H9 (cell line): ENCODE measurements around the gene LRRC36. TPM values are rescaled to one million over a fixed set of nuclear protein-coding genes. Genes with fewer than 3 reads are reported as not detected.

Experiments
- DNase-seq: peaks from one replicate; pipeline ENCODE4 v3.0.0-alpha.2; 2017
- H2AFZ ChIP-seq: one replicate; pipeline ENCODE4 v1.6.1; 2013; ENCODE audit warnings: mild to moderate bottlenecking, low read length, control low read depth, moderate library complexity
- H2AK5ac ChIP-seq: 2 replicates; pipeline ENCODE4 v1.6.1; 2013; ENCODE audit warnings: low read length, control low read depth, mixed read lengths; ENCODE audit not compliant: insufficient read length
- H2BK120ac ChIP-seq: one replicate; pipeline ENCODE4 v1.6.1; 2013; ENCODE audit warnings: low read depth, mild to moderate bottlenecking, low read length, control low read depth, inconsistent platforms; ENCODE audit not compliant: poor library complexity, severe bottlenecking
- H2BK12ac ChIP-seq: 2 replicates; pipeline ENCODE4 v1.6.1; 2013; ENCODE audit warnings: low read length, control low read depth, mixed read lengths, low read depth; ENCODE audit not compliant: insufficient read length
- H2BK15ac ChIP-seq: 2 replicates; pipeline ENCODE4 v1.6.1; 2013; ENCODE audit warnings: low read depth, low read length, control low read depth
- H2BK20ac ChIP-seq: one replicate; pipeline ENCODE4 v1.6.1; 2013; ENCODE audit warnings: low read depth, mild to moderate bottlenecking, low read length, control low read depth, inconsistent platforms; ENCODE audit not compliant: poor library complexity, severe bottlenecking
- H2BK5ac ChIP-seq: 2 replicates; pipeline ENCODE4 v1.6.1; 2013; ENCODE audit warnings: low read length, control low read depth, mixed read lengths; ENCODE audit not compliant: insufficient read length
- H3K14ac ChIP-seq: 2 replicates; pipeline ENCODE4 v1.6.1; 2013; ENCODE audit warnings: low read length, control low read depth; ENCODE audit not compliant: insufficient read depth
- H3K18ac ChIP-seq: 2 replicates; pipeline ENCODE4 v1.6.1; 2013; ENCODE audit warnings: low read depth, mild to moderate bottlenecking, mixed read lengths, low read length, control low read depth; ENCODE audit not compliant: insufficient read length
- H3K23ac ChIP-seq: 2 replicates; pipeline ENCODE4 v1.6.1; 2013; ENCODE audit warnings: low read length, control low read depth, mixed read lengths, low read depth; ENCODE audit not compliant: insufficient read length
- H3K23me2 ChIP-seq: 2 replicates; pipeline ENCODE4 v1.6.1; 2013; ENCODE audit warnings: low read depth, mild to moderate bottlenecking, mixed read lengths, low read length, control low read depth; ENCODE audit not compliant: insufficient read length, poor library complexity, severe bottlenecking
- H3K27ac ChIP-seq: 2 replicates; pipeline ENCODE4 v1.5.1; 2013; ENCODE audit warnings: low read length, control low read depth, mixed read lengths, low read depth; ENCODE audit not compliant: insufficient read length
- H3K27me3 ChIP-seq: 2 replicates; pipeline ENCODE4 v1.6.1; 2013; ENCODE audit warnings: low read length, control low read depth, inconsistent platforms; ENCODE audit not compliant: insufficient read depth
- H3K4ac ChIP-seq: 2 replicates; pipeline ENCODE4 v1.6.1; 2013; ENCODE audit warnings: low read depth, mild to moderate bottlenecking, control low read depth, inconsistent platforms, low read length, moderate library complexity
- H3K4me1 ChIP-seq: 2 replicates; pipeline ENCODE4 v1.6.1; 2013; ENCODE audit warnings: low read length, control low read depth, inconsistent platforms; ENCODE audit not compliant: insufficient read depth
- H3K4me2 ChIP-seq: 2 replicates; pipeline ENCODE4 v1.6.1; 2013; ENCODE audit warnings: low read length, control low read depth, mixed read lengths; ENCODE audit not compliant: insufficient read length, insufficient read depth
- H3K56ac ChIP-seq: 2 replicates; pipeline ENCODE4 v1.6.1; 2013; ENCODE audit warnings: low read depth, mild to moderate bottlenecking, mixed read lengths, low read length, control low read depth; ENCODE audit not compliant: insufficient read length
- H3K79me1 ChIP-seq: 2 replicates; pipeline ENCODE4 v1.6.1; 2013; ENCODE audit warnings: low read depth, mild to moderate bottlenecking, moderate library complexity, low read length, control low read depth, inconsistent platforms; ENCODE audit not compliant: insufficient read depth, poor library complexity, severe bottlenecking
- H3K79me2 ChIP-seq: 2 replicates; pipeline ENCODE4 v1.6.1; 2013; ENCODE audit warnings: low read length, control low read depth, inconsistent platforms; ENCODE audit not compliant: insufficient read depth
- H3K9ac ChIP-seq: 2 replicates; pipeline ENCODE4 v1.6.1; 2013; ENCODE audit warnings: low read length, control low read depth, mixed read lengths; ENCODE audit not compliant: insufficient read length; ENCODE audit errors: extremely low read depth
- H3K9me3 ChIP-seq: one replicate; pipeline ENCODE4 v1.6.1; 2013; ENCODE audit warnings: low read depth, low read length, inconsistent platforms; ENCODE audit not compliant: control insufficient read depth
- H3T11ph ChIP-seq: one replicate; pipeline ENCODE4 v1.6.1; 2013; ENCODE audit warnings: mild to moderate bottlenecking, low read length, control low read depth, inconsistent platforms
- H4K20me1 ChIP-seq: one replicate; pipeline ENCODE4 v1.6.1; 2013; ENCODE audit not compliant: control insufficient read depth, insufficient read length, insufficient read depth
- H4K5ac ChIP-seq: 2 replicates; pipeline ENCODE4 v1.6.1; 2013; ENCODE audit warnings: low read depth, mild to moderate bottlenecking, mixed read lengths, low read length, control low read depth; ENCODE audit not compliant: insufficient read length
- H4K8ac ChIP-seq: replicated peaks from 2 replicates; pipeline ENCODE4 v1.6.1; 2013; ENCODE audit warnings: low read length, control low read depth, mixed read lengths, low read depth; ENCODE audit not compliant: insufficient read length
- H4K91ac ChIP-seq: 2 replicates; pipeline ENCODE4 v1.6.1; 2013; ENCODE audit warnings: low read depth, mild to moderate bottlenecking, moderate library complexity, mixed read lengths, low read length, control low read depth; ENCODE audit not compliant: insufficient read length
- H3K27ac Mint-ChIP-seq, 3 experiments: 2 replicates in 2 of 3; 3 replicates in 1 of 3; pipeline ENCODE4 v1.8.0; 2020 to 2021; ENCODE audit warnings: mixed read lengths in 3 of 3, mild to moderate bottlenecking in 1 of 3, moderate library complexity in 1 of 3
- H3K27me3 Mint-ChIP-seq: 2 replicates; pipeline ENCODE4 v1.8.0; 2021; ENCODE audit warnings: low read depth, mild to moderate bottlenecking, moderate library complexity, mixed read lengths
- H3K36me3 Mint-ChIP-seq, 3 experiments: 2 replicates in 2 of 3; 3 replicates in 1 of 3; pipeline ENCODE4 v1.8.0; 2020 to 2021; ENCODE audit warnings: low read depth in 3 of 3, mixed read lengths in 3 of 3; ENCODE audit not compliant: insufficient read depth in 1 of 3
- H3K4me1 Mint-ChIP-seq, 2 experiments: 2 replicates each; pipeline ENCODE4 v1.8.0; 2020; ENCODE audit warnings: mixed read lengths in 2 of 2
- H3K4me3 Mint-ChIP-seq, 2 experiments: 2 replicates in 1 of 2; 3 replicates in 1 of 2; pipeline ENCODE4 v1.8.0; 2020 to 2021; ENCODE audit warnings: mild to moderate bottlenecking in 2 of 2, mixed read lengths in 2 of 2, moderate library complexity in 1 of 2
- H3K9me3 Mint-ChIP-seq, 2 experiments: 2 replicates in 1 of 2; 3 replicates in 1 of 2; pipeline ENCODE4 v1.8.0; 2020; ENCODE audit warnings: mild to moderate bottlenecking in 2 of 2, mixed read lengths in 2 of 2, moderate library complexity in 1 of 2
- WGBS: extraction: QIAGEN DNeasy Blood & Tissue Kit; methylation state at CpG from one replicate; pipeline ENCODE4 v1.1.7; 2013; ENCODE audit warnings: missing lambda C conversion rate, low lambda C conversion rate, mixed read lengths; ENCODE audit not compliant: insufficient read length; ENCODE audit errors: extremely low coverage; 5-methylcytosine and 5-hydroxymethylcytosine counted together
- total RNA-seq: library from RNA; stranded (reverse); gene quantifications from 2 replicates; pipeline ENCODE4 v1.2.1, GENCODE V29; 2021
- TF ChIP-seq, protein P1 (sequence below): fragments of 200-600 bp; sonication (generic); conservative IDR thresholded peaks from 3 replicates; pipeline ENCODE4 v1.8.0; 2021; ENCODE audit warnings: antibody characterized with exemption, mild to moderate bottlenecking

Gene LRRC36
- total RNA-seq, 1 experiment from 2014 or later, result not detected

DNA sequence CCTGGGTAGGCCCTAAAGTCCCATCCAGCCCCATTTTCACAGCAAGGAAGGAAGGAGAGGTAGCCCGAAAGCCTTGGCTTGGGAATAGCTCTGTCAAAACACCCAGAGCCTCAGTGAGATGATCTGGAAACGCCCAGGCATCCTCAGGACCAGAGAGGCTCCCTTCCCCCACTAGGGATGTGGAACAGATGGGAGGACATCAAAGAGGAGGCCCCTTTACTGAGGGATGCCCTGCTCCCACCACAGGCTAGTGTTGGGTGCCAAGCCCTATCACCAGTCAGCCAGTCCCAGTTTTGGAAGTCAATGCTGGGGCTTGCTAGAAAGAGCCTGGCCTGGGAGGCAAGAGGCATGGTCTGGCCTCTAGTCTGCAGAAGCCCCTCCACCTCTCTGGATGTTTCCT, 62.0 kb downstream of the LRRC36 start:
- peaks cover 3% of the 10 kb centered on the region for H3K23me2 ChIP-seq
- peaks cover 69% of the 10 kb centered on the region for H3K27me3 Mint-ChIP-seq
- no peak overlapping the region for H3K4me3 Mint-ChIP-seq
- H2BK20ac ChIP-seq, result no peak overlapping the region
- no peak overlapping the region for H2BK15ac ChIP-seq
- no peak overlapping the region for H4K8ac ChIP-seq
- no peak overlapping the region for H3K9ac ChIP-seq
- H3K79me1 ChIP-seq, result no peaks in the 10 kb centered on the region
- H2BK5ac ChIP-seq, result no peak overlapping the region
- WGBS, result no CpG with 5 or more reads among the region's 2 CpGs
- H3K36me3 Mint-ChIP-seq, result no peaks in the 10 kb centered on the region
- H2BK120ac ChIP-seq, result no peak overlapping the region
- H3K18ac ChIP-seq, result no peak overlapping the region
- H3K79me2 ChIP-seq, result no peaks in the 10 kb centered on the region
- H3K23ac ChIP-seq, result no peak overlapping the region
- H4K5ac ChIP-seq, result no peak overlapping the region
- no peaks in the 10 kb centered on the region for H3K9me3 Mint-ChIP-seq
- peaks cover 6% of the 10 kb centered on the region; the same call in 1 of the 2 replicates for H3K27me3 ChIP-seq
- no peak overlapping the region for H3K27ac ChIP-seq
- no peak overlapping the region for H2AFZ ChIP-seq
- H3K4ac ChIP-seq, result no peak overlapping the region
- no peak overlapping the region for H4K91ac ChIP-seq
- H3K56ac ChIP-seq, result no peak overlapping the region
- H2BK12ac ChIP-seq, result no peak overlapping the region
- H3K14ac ChIP-seq, result no peak overlapping the region
- no peak overlapping the region for H3K27ac Mint-ChIP-seq
- no peak overlapping the region for H3T11ph ChIP-seq
- peaks cover 4% of the 10 kb centered on the region; the same call in 1 of the 2 replicates for H3K4me1 ChIP-seq
- TF ChIP-seq, protein P1, sequence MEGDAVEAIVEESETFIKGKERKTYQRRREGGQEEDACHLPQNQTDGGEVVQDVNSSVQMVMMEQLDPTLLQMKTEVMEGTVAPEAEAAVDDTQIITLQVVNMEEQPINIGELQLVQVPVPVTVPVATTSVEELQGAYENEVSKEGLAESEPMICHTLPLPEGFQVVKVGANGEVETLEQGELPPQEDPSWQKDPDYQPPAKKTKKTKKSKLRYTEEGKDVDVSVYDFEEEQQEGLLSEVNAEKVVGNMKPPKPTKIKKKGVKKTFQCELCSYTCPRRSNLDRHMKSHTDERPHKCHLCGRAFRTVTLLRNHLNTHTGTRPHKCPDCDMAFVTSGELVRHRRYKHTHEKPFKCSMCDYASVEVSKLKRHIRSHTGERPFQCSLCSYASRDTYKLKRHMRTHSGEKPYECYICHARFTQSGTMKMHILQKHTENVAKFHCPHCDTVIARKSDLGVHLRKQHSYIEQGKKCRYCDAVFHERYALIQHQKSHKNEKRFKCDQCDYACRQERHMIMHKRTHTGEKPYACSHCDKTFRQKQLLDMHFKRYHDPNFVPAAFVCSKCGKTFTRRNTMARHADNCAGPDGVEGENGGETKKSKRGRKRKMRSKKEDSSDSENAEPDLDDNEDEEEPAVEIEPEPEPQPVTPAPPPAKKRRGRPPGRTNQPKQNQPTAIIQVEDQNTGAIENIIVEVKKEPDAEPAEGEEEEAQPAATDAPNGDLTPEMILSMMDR, result no peak
- H3K4me2 ChIP-seq, result no peak overlapping the region
- H4K20me1 ChIP-seq, result no peaks in the 10 kb centered on the region
- no peaks in the 10 kb centered on the region for H3K9me3 ChIP-seq
- peaks cover 19 to 26% of the 10 kb centered on the region in 2 experiments for H3K4me1 Mint-ChIP-seq
- no peak overlapping the region for H2AK5ac ChIP-seq
- DNase-seq, result no peak
